Activated T-helper 1 cell treated with anti-CD3 and anti-CD28 coated beads, Interleukin-12 subunit alpha, Interleukin-12 subunit beta, Interleukin-2, Interleukin-4 antibody, amounts not matched to agents 30 ng/mL and 10 ng/mL and 1 ng/mL, durations not matched to agents 14 hours and 24 hours and 36 hours (primary cell): Measurements from ENCODE around the gene KLHL6. TPM values are rescaled to one million over a fixed set of nuclear protein-coding genes. Genes with fewer than 3 reads are reported as not detected.

Experiments
- DNase-seq: peaks from one replicate; pipeline ENCODE4 v3.0.0; 2021; ENCODE audit warnings: low spot score
- H3K27ac Mint-ChIP-seq: one replicate; pipeline ENCODE4 v1.8.0; 2021; ENCODE audit warnings: mild to moderate bottlenecking, mixed read lengths
- H3K27me3 Mint-ChIP-seq: one replicate; pipeline ENCODE4 v1.8.0; 2022; ENCODE audit warnings: mild to moderate bottlenecking, moderate library complexity, mixed read lengths; ENCODE audit not compliant: insufficient read depth
- H3K36me3 Mint-ChIP-seq: one replicate; pipeline ENCODE4 v1.8.0; 2021; ENCODE audit warnings: low read depth, mixed read lengths
- H3K4me1 Mint-ChIP-seq: one replicate; pipeline ENCODE4 v1.8.0; 2021; ENCODE audit warnings: low read depth, mixed read lengths
- H3K4me3 Mint-ChIP-seq: one replicate; pipeline ENCODE4 v1.8.0; 2021; ENCODE audit warnings: mild to moderate bottlenecking, moderate library complexity, mixed read lengths
- H3K9me3 Mint-ChIP-seq: one replicate; pipeline ENCODE4 v1.8.0; 2021; ENCODE audit warnings: mixed read lengths
- intact Hi-C: fragments of 100-400 bp; cut with micrococcal nuclease; formaldehyde crosslinking; loops from one replicate; pipeline ENCODE4 v1.15.1; 2024
- total RNA-seq: library from RNA; stranded (reverse); gene quantifications from 2 replicates; pipeline ENCODE4 v1.2.3, GENCODE V29; 2022

The KLHL6 gene
- total RNA-seq, 1 donor from 2014 or later = 40.6 TPM

- Mint-ChIP-seq H3K9me3 (peaks cover 15% of the 10 kb centered on the region), H3K4me3 (no peak overlapping the region), H3K27ac (peak overlapping the region; percentile 18), H3K4me1 (peaks cover 39% of the 10 kb centered on the region), H3K27me3 (no peaks in the 10 kb centered on the region), H3K36me3 (peaks cover 2% of the 10 kb centered on the region)
- intact Hi-C loops = loop anchor here (10.0 kb wide), 1 partner anchor 1377 kb away; the partner anchor contains the start of gene VPS8
- DNase-seq = no peak
These were observed 117.6 kb downstream of the KLHL6 start for GRCh38 chr3:183437666-183438564.

Other genes with a start within 250 kb of the KLHL6 start
- 4.1 and 6.1 TPM in 2 replicates for gene MCF2L2, start 127.1 kb downstream of the KLHL6 start, total RNA-seq
- gene KLHL24, start 79.9 kb upstream of the KLHL6 start, total RNA-seq = 8.2 and 8.7 TPM in 2 replicates
- gene YEATS2, start 142.1 kb upstream of the KLHL6 start, total RNA-seq = 54.2 and 57.4 TPM in 2 replicates